WI38 (cell line): ENCODE data around the gene PLB1.

ENCODE experiments used
- H3K4me3 ChIP-seq: 2 replicates; pipeline ENCODE4 v1.5.1; 2011; ENCODE audit warnings: low read depth, mild to moderate bottlenecking, control low read depth, low read length
- CTCF ChIP-seq: IDR thresholded peaks from 2 replicates; pipeline ENCODE4 v1.5.1; 2012; ENCODE audit warnings: low read depth, mild to moderate bottlenecking, control low read depth, low read length

The PLB1 gene

GRCh38 chr2:28534817-28535216 lies 39.0 kb downstream of the PLB1 start:
- no peak for TF ChIP-seq CTCF
- H3K4me3 ChIP-seq: no peak overlapping the region

- H3K4me3 ChIP-seq: no peak overlapping the region
- no peak for TF ChIP-seq CTCF
Measured at GRCh38 chr2:28538134-28538533, 42.3 kb downstream of the PLB1 start.

GRCh38 chr2:28538652-28539051 lies 42.8 kb downstream of the PLB1 start:
- no peak for TF ChIP-seq CTCF
- no peak overlapping the region for H3K4me3 ChIP-seq

GRCh38 chr2:28539118-28539541 lies 43.3 kb downstream of the PLB1 start:
- no peak for TF ChIP-seq CTCF
- H3K4me3 ChIP-seq: no peak overlapping the region

GRCh38 chr2:28543316-28544035 lies 47.6 kb downstream of the PLB1 start:
- TF ChIP-seq CTCF: no peak
- H3K4me3 ChIP-seq: no peak overlapping the region

- no peak for TF ChIP-seq CTCF
- H3K4me3 ChIP-seq: no peak overlapping the region
Measured at GRCh38 chr2:28544036-28544346, 48.1 kb downstream of the PLB1 start.

- H3K4me3 ChIP-seq: no peak overlapping the region
- TF ChIP-seq CTCF: no peak
Measured at GRCh38 chr2:28544405-28544921, 48.6 kb downstream of the PLB1 start.
